ENCODE results near the gene KCNA5.

The KCNA5 gene

GRCh38 chr12:5043589-5044419, at the start of gene KCNA5:
Gene KCNA5 (plus strand): TSS chr12:5043879. CDS start chr12:5044148, 269 bp downstream.
- FAIRE-seq: no peak

DNA sequence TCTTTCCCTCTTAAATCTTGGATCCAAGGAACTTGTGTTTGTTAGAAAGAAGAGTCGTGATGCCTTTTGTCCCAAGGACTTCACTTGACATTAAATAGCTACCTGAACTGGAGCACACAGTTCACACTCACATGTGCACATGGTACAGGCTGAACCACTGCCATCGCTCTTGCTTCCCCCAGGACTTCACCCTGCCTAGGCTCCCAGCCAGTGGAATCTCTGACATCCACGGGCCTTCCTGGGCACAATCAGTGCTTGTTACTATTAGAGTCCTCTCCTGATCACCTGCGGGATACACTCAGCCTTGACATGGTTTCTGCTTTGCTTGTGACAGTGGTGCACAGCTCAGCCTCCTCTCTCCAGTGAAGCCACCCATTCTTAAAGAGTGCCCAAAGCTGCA, 49.1 kb upstream of the KCNA5 start:
- no peak for FAIRE-seq

GRCh38 chr12:4996714-4997113, 47.0 kb upstream of the KCNA5 start:
- no peak for FAIRE-seq

GRCh38 chr12:4997939-4998338, 45.7 kb upstream of the KCNA5 start:
- no peak for FAIRE-seq

- no peak for FAIRE-seq
Observed at GRCh38 chr12:5000204-5000603, 43.5 kb upstream of the KCNA5 start.

DNA sequence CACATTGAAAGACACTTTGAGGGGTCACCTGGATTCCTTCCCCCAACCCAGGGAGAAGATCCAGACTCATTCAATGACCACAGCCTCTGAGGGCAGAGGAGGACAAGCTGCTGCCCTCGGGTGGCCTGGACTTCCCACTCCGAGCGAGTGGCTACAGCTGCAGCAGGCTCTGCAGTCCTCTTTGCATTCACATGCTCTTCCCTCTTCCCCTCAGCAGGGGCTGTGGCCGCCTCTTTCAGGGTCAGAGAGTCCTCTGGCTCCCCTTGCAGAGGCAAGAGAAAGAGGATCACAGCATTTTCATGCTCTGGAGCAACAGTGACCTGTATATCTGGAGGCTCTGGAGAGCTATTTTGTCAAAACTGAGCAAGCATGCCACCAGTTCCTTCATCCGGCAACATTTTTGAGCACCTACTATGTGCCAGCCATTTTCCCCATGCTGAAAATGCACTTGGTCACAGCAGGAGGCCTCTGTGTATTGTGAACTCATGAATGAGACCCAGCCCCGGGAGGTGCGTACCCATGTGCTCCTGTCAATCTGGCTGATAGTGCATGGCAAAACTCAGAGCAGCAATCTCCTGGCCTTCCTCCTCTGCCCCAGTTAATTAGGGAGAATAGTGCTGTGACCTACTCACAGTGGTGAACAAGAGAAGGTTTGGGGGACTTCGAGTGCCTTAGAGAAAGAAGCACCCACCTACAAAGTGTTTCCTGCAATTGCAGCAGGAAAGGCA, 42.9 kb upstream of the KCNA5 start:
- FAIRE-seq: no peak

DNA sequence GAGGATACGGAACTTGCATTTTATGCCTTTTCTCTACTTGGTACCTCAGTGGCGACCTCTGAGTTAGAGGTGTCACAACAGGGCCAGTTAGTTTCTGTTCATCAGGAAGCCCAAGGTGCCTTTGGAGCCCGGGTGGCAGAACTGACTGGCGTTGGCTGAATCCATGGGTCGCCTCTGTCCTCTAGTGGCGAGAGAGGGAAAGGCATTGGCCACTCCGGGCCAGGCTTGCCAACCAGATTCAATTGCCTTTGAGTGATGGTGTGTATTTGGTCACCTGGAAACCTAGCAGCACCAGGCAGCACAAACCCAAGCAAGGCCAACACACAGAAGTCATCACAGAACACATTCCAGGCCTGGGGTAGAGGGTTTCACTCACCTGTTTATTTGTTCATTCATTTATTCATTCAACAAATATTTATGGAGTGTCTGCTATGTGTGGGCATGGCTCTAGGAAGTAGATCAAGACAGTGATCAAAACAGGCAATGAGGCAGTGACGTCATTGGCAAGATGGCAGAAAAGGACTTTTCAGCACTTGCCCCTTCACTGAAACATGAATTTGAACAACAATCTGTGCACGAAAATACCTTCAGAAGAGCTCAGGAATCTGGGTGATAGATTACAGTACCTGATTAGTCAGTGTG, 40.5 kb upstream of the KCNA5 start:
- FAIRE-seq: no peak

DNA sequence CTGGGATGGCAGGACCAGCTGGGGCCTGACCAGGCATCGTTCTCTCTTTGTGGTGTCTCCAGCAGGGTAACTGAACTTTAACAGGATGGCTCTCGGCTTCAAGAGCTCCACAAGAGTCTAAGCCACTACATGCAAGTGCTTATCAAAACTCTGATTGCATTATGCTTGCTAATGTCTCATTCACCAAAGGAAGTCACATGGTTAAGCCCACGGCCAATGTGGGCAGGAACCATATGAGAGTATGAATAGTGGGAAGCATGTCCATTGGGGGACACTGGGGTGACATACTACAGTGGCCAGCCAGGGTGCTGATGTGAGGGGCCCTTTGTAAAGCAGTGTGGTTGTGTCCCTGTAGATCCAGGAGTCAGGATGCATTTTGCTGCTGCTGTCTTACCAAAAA, 35.0 kb upstream of the KCNA5 start:
- FAIRE-seq: no peak

- FAIRE-seq: no peak
Observed at GRCh38 chr12:5010151-5010550, 33.5 kb upstream of the KCNA5 start.

GRCh38 chr12:5012337-5012736, 31.3 kb upstream of the KCNA5 start:
- no peak for FAIRE-seq

DNA sequence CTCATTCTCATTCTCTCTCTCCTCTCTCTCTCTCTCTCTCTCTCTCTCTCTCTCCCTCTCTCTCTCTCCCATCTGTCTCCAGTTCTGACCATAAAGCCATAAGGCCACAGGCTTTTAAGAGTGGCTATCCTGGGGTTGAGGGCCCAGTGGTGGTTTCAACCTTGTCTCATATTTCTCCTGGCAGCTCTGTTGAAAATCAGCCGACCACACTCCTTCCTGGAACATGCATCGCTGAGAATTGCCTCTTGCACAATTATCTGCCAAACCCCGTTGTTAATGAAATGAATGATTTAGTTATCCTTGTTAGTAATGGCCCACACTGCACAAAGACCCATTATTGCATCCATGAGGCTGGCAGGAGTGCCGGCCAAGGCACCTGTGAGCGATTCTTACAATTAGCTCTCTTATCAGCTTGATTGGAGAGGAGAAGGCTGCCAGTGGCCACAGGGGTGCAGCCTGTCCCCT, 30.4 kb upstream of the KCNA5 start:
- FAIRE-seq: no peak

GRCh38 chr12:5014269-5014668, 29.4 kb upstream of the KCNA5 start:
- no peak for FAIRE-seq

- FAIRE-seq: no peak
Observed at GRCh38 chr12:5015711-5016492, 27.8 kb upstream of the KCNA5 start.

DNA sequence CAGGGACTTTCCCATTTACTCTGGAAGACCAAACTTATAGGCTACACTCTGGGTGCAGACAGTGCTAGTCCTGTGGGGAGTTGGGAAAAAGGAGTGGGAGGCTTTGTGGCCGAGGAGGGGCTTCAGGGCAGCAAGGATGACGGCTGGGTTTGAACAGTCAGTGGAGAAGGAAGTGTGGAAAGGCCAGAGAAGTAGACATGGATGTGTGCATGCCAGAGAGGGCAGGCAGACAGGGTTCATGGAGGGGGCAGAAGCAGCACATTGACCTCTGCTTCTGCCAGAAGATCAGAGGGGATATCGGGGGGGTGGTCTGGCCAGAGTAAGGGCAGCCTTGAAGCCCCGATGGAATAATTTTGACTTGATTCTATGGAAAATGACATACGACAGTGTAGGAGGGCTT, 27.2 kb upstream of the KCNA5 start:
- FAIRE-seq: no peak

- no peak for FAIRE-seq
Observed at GRCh38 chr12:5017638-5018348, 25.9 kb upstream of the KCNA5 start.

GRCh38 chr12:5018677-5019076, 25.0 kb upstream of the KCNA5 start:
- no peak for FAIRE-seq

- no peak for FAIRE-seq
Observed at GRCh38 chr12:5022025-5022424, 21.7 kb upstream of the KCNA5 start.

GRCh38 chr12:5022465-5023061, 21.1 kb upstream of the KCNA5 start:
- no peak for FAIRE-seq

DNA sequence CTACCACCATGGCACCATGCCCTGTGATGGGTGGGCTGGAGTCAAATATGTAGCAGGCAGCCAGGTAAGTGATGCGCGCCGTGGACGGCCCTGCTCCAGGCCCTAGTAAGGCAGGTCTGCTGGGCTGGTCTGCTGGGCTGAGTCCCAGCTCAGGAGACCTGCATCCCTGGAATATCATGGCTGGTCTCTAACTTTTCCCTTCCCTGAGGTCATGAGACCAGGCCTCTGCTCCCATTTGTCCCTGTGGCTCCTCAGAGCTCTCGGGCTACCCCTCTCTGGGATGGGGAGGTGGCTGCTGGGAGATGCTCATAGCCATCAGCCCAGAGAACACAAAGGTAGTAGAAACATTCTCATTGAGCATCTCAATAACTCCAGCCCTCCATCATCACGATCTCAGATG, 19.8 kb upstream of the KCNA5 start:
- FAIRE-seq: no peak

DNA sequence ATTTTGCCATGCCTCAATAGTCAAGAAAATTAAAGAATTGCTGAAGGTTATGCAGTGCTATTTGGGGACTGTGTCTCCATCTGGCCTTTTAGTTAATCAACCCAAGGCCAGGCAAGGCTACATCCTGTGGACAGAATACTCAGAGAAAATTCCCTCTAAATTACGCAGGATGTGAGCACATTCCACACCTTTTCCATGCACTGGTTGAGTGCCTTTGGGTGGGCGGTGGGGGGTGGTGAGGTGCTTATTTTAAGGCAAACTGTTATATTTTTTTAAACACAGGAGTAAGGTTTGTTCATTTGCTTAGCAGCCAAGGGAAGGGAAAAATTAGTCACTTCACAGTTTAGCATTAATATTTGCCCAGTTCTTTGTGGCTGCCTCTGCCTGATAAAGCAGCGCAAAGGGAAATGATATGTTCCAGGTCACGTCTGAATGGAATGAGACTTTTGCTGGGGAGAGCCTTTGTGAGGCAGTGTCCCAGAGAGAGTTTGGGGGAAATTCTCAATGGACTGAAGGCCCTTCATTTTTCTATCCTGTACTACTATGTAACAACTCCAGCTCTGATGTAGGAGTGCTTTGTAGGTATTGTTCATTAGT, 17.2 kb upstream of the KCNA5 start:
- no peak for FAIRE-seq

All from colon (tissue), 2 donors.